Adrenal gland (tissue), 12 donors: ENCODE data around the gene TRIM42. TPM values are rescaled to one million over a fixed set of nuclear protein-coding genes. Genes with fewer than 3 reads are reported as not detected.

Experiments used
- DNase-seq, 7 donors: peaks; one replicate each; pipeline ENCODE4 v3.0.0-alpha.2; 2019 to 2020
- H3K27ac ChIP-seq, 5 donors: fragments of 200-600 bp; sonication (generic) in 4 of 5; 1 replicate in 3 of 5; 2 replicates in 2 of 5; pipeline versions ENCODE4 v1.5.1 to v1.8.0; 2016 to 2020; ENCODE audit warnings: mild to moderate bottlenecking in 1 of 5
- H3K27me3 ChIP-seq: fragments of 200-600 bp; 2 replicates; pipeline ENCODE4 v1.8.0; 2021
- H3K36me3 ChIP-seq, 2 donors: fragments of 200-600 bp; replicated peaks in 1 of 2; 1 replicate in 1 of 2; 2 replicates in 1 of 2; pipeline versions ENCODE4 v1.5.1 to v1.8.0; 2018 to 2022
- H3K4me1 ChIP-seq, 2 donors: fragments of 200-600 bp; replicated peaks in 1 of 2; 1 replicate in 1 of 2; 2 replicates in 1 of 2; pipeline versions ENCODE4 v1.5.1 to v1.8.0; 2018 to 2021
- H3K4me3 ChIP-seq, 4 donors: fragments of 200-600 bp; sonication (generic) in 3 of 4; one replicate each; pipeline ENCODE4 v1.5.1; 2016 to 2018
- H3K9me3 ChIP-seq, 3 donors: fragments of 200-600 bp; sonication (generic) in 1 of 3; replicated peaks in 1 of 3; 1 replicate in 2 of 3; 2 replicates in 1 of 3; pipeline versions ENCODE4 v1.5.1 to v1.8.0; 2016 to 2021
- CTCF ChIP-seq, 6 experiments: fragments of 450-650 bp in 4 of 6; fragments of 200-600 bp in 2 of 6; sonication (generic) in 1 of 6; IDR thresholded peaks; 1 replicate in 5 of 6; 2 replicates in 1 of 6; pipeline versions ENCODE4 v1.5.1 to v1.8.0; 2016 to 2021; ENCODE audit warnings: antibody characterized with exemption in 6 of 6, mild to moderate bottlenecking in 2 of 6, moderate library complexity in 1 of 6
- POLR2A ChIP-seq, 2 donors: fragments of 450-650 bp; IDR thresholded peaks; one replicate each; pipeline ENCODE4 v1.6.1; 2017; ENCODE audit warnings: antibody characterized with exemption in 2 of 2, mild to moderate bottlenecking in 2 of 2, moderate library complexity in 1 of 2
- WGBS, 4 donors: extraction: QIAGEN DNeasy Blood & Tissue Kit in 2 of 4; methylation state at CpG; one replicate each; pipeline versions ENCODE4 v1.1.5 to v1.1.7; 2013 to 2017; 5-methylcytosine and 5-hydroxymethylcytosine counted together
- intact Hi-C, 2 donors: fragments of 100-400 bp; cut with DNase I; formaldehyde crosslinking; loops; one replicate each; pipeline versions ENCODE4 v1.14.1 to v1.15.0; 2022 to 2023
- polyA plus RNA-seq, 3 donors: library from polyadenylated mRNA; stranded (reverse); fragments of 200-250 nt in 2 of 3; fragments of 350-450 nt in 1 of 3; fragmentation: Illumina TruSeq in 1 of 3; extraction: RNeasy Lipid Tissue Mini Kit (QIAGEN cat#74804) in 1 of 3; gene quantifications; one replicate each; pipeline ENCODE4 v1.2.3, GENCODE V29; 2013 to 2014
- total RNA-seq, 9 donors: library from RNA; depleted of rRNA in 4 of 9; stranded (reverse); fragments of >200 nt in 4 of 9; fragments of 120-200 nt in 1 of 9; fragmentation: NEBNext Ultra II Directional in 1 of 9; extraction: Animal tissue kit (Norgen Biotek cat#: 25700) in 1 of 9; gene quantifications; one replicate each; pipeline versions ENCODE4 v1.1.0 to v1.2.4, GENCODE V29; 2013 to 2023
- donor health status: healthy with polysubstance abuse.
- donor health status: Bipolar disorder and iron deficiency.
- donor health status: DM: yes; HTN: yes; CAD: no.
- donor health status: DM: no; HTN: no; CAD: no.
- donor health status: DM: no; HTN: no; CAD: no.
- donor health status: DM: yes; HTN: yes; CAD: no.

The TRIM42 gene
- total and polyA plus RNA-seq, 12 donors = not detected

DNA sequence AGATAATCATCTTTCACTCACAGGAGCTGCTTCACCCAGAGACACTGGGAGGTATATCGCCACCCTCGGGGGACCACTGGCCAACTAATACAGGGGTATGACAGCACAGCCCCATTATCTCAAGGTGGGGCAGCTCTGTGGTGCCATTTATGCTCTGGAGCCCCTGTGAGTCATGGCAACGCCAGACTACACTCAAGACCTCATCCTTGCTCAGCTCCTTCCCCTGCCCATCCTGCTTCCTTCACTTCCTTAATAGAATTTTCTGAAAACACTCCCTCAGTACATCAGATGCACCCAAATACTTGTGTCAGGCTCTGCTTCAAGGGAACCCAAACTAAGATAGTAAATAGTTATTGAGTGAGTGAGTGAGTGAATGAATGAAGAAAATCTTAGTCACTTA lies 45.7 kb downstream of the TRIM42 start:
- peaks cover 0 to 7% of the 10 kb centered on the region in 2 donors for H3K4me1 ChIP-seq
- no peak for TF ChIP-seq POLR2A (IDR thresholded peaks at IDR 0.05)
- intact Hi-C loops = no loop called here
- H3K27me3 ChIP-seq = no peaks in the 10 kb centered on the region
- 80 to 100% (median 86%) methylated on average over 3 of the region's 3 CpGs for WGBS, 4 donors
- no peak overlapping the region for H3K27ac ChIP-seq
- no peak overlapping the region for H3K4me3 ChIP-seq
- H3K36me3 ChIP-seq = no peaks in the 10 kb centered on the region
- no peaks in the 10 kb centered on the region for H3K9me3 ChIP-seq
- no peak for DNase-seq

DNA sequence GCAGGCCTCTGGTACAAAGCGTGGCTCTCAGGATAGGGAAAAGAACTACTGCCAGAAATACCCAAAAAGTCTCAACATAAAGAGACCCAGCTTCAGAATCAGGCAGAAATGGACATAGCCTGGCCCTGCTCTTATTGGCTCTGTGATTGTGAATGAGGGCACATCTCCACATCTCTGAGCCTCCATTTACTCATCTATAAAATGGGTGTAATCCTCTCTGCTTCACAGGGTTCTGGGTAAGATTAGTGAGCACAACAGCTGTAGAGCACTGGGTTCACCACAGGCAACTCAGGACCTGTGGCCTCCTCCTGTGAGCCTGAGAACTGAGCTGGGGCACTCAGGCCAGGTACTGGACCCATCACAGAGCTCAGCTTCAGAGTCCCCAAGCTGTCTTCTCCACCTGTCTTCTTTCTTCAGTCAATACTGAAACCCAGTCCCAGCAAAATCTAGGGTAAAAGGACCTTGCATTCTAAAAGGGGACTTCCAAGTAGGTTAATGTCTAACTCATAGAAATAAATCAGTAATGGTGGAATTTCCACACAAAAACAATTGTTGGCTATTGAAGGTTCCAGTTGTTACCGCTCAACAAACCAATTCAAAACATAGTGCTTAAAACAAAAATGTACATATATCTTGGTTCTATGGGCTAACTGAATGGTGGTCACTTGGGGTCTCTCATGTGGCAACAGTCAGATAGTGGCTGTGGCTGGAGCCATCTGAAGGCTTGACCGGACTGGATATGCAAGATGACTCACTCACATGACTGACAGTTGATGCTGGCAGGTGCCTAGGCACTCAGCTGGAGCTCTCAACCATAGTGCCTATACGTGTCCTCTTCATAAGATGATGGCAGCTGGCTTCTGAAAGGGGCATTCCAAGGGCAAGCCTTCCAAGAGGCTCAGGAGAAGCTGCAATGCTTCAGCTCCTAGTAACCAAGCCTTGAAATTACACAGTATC lies 47.3 kb downstream of the TRIM42 start:
- DNase-seq = no peak
- intact Hi-C loops = no loop called here
- Histone ChIP-seq H3K9me3 (no peaks in the 10 kb centered on the region), H3K27ac (no peak overlapping the region), H3K4me3 (no peak overlapping the region), H3K27me3 (no peaks in the 10 kb centered on the region), H3K4me1 (no peaks in the 10 kb centered on the region), H3K36me3 (no peaks in the 10 kb centered on the region)
- 81 to 88% (median 86%) methylated on average over 4 of the region's 4 CpGs for WGBS, 4 donors
- TF ChIP-seq CTCF (IDR thresholded peaks at IDR 0.05) = no peak
- TF ChIP-seq POLR2A (IDR thresholded peaks at IDR 0.05) = no peak

- no peak overlapping the region for H3K4me3 ChIP-seq
- 78 to 92% (median 86%) methylated on average over 1 of the region's 1 CpG for WGBS, 4 donors
- TF ChIP-seq POLR2A (IDR thresholded peaks at IDR 0.05) = no peak
- TF ChIP-seq CTCF (IDR thresholded peaks at IDR 0.05) = no peak
- H3K27ac ChIP-seq = no peak overlapping the region
- H3K27me3 ChIP-seq = no peaks in the 10 kb centered on the region
- H3K4me1 ChIP-seq = no peaks in the 10 kb centered on the region
- H3K36me3 ChIP-seq = no peaks in the 10 kb centered on the region
- intact Hi-C loops = no loop called here
- no peaks in the 10 kb centered on the region for H3K9me3 ChIP-seq
- DNase-seq = no peak
Measured at GRCh38 chr3:140726066-140726465, 48.2 kb downstream of the TRIM42 start.

DNA sequence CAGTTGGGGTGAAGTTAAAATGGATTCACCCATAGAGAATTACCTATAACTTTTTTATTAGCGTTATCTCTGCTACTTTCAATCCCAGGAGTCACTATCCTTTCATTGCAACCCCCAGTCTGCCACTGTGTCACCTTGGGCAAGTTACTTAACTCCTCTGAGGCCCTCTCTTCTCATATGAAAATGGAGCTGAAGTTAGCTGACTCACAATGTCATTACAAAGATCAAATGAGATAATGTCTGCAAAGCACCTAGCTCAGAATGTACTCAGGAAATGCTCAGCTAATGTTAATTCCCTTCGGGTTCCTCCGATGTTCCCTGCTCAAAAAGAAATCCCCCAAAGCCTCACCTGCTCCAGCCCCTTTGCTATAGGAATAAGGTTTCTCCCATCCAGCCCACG lies 50.0 kb downstream of the TRIM42 start:
- Histone ChIP-seq H3K27ac (no peak overlapping the region), H3K9me3 (no peaks in the 10 kb centered on the region), H3K36me3 (no peaks in the 10 kb centered on the region), H3K4me3 (no peak overlapping the region), H3K4me1 (no peaks in the 10 kb centered on the region), H3K27me3 (no peaks in the 10 kb centered on the region)
- TF ChIP-seq CTCF (IDR thresholded peaks at IDR 0.05) = no peak
- TF ChIP-seq POLR2A (IDR thresholded peaks at IDR 0.05) = no peak
- DNase-seq = no peak
- intact Hi-C loops = no loop called here
- WGBS, 4 donors = 79 to 90% (median 85%) methylated on average over 3 to 4 of the region's 4 CpGs
